HepG2 (cell line): ENCODE data around the gene ARL2. TPM values are rescaled to one million over a fixed set of nuclear protein-coding genes. Genes with fewer than 3 reads are reported as not detected.

ENCODE experiments used
- CEBPB ChIP-seq: IDR thresholded peaks from 2 replicates; pipeline ENCODE4 v1.6.1; 2011; ENCODE audit warnings: low read depth, low read length, improper control_type of control experiment, borderline replicate concordance
- CHD4 ChIP-seq: fragments of 200-600 bp; sonication (generic); IDR thresholded peaks from 2 replicates; pipeline ENCODE4 v1.7.0; 2017; ENCODE audit warnings: mild to moderate bottlenecking, low read length, borderline replicate concordance
- DNMT3B ChIP-seq: conservative IDR thresholded peaks from 2 replicates; pipeline ENCODE4 v1.6.1; 2016; ENCODE audit warnings: missing biosample characterization, control low read depth
- E2F5 ChIP-seq: sonication (generic); formaldehyde crosslinking; conservative IDR thresholded peaks from 2 replicates; pipeline ENCODE4 v1.4.0; 2020; ENCODE audit warnings: missing genetic modification reagents
- JUN ChIP-seq: sonication (generic); formaldehyde crosslinking; IDR thresholded peaks from 2 replicates; pipeline ENCODE4 v1.4.0; 2020; ENCODE audit warnings: mild to moderate bottlenecking, missing genetic modification reagents
- KLF15 ChIP-seq: sonication (generic); formaldehyde crosslinking; IDR thresholded peaks from 2 replicates; pipeline ENCODE4 v1.8.1; 2023; ENCODE audit warnings: borderline replicate concordance, mild to moderate bottlenecking, inconsistent platforms, missing genetic modification reagents, mixed read lengths
- MAFG ChIP-seq: sonication (generic); formaldehyde crosslinking; IDR thresholded peaks from 2 replicates; pipeline ENCODE4 v1.5.1; 2020; ENCODE audit warnings: mild to moderate bottlenecking, missing genetic modification reagents
- MEIS2 ChIP-seq: sonication (generic); formaldehyde crosslinking; IDR thresholded peaks from 2 replicates; pipeline ENCODE4 v1.9.0; 2021; ENCODE audit warnings: mild to moderate bottlenecking, missing genetic modification reagents
- PPARG ChIP-seq: conservative IDR thresholded peaks from 2 replicates; pipeline ENCODE4 v1.6.1; 2016; ENCODE audit warnings: missing biosample characterization, missing genetic modification reagents
- RBFOX2 ChIP-seq: fragments of 200-400 bp; formaldehyde crosslinking; IDR thresholded peaks from 2 replicates; pipeline ENCODE4 v1.6.1; 2017; ENCODE audit warnings: low read depth, mild to moderate bottlenecking, low read length
- REL ChIP-seq: sonication (generic); formaldehyde crosslinking; conservative IDR thresholded peaks from 2 replicates; pipeline ENCODE4 v1.8.0; 2022; ENCODE audit warnings: mild to moderate bottlenecking, missing genetic modification reagents, moderate library complexity
- SMC3 ChIP-seq: IDR thresholded peaks from 2 replicates; pipeline ENCODE4 v1.6.1; 2011; ENCODE audit warnings: low read length, improper control_type of control experiment
- SP2 ChIP-seq: sonication (generic); formaldehyde crosslinking; IDR thresholded peaks from 2 replicates; pipeline ENCODE4 v1.5.1; 2020; ENCODE audit warnings: mild to moderate bottlenecking, missing genetic modification reagents
- SYNCRIP ChIP-seq: fragments of 200-400 bp; formaldehyde crosslinking; IDR thresholded peaks from 2 replicates; pipeline ENCODE4 v1.6.1; 2018; ENCODE audit warnings: mild to moderate bottlenecking, low read depth, low read length; ENCODE audit not compliant: insufficient read depth
- ZNF282 ChIP-seq: fragments of 450-650 bp; IDR thresholded peaks from 2 replicates; pipeline ENCODE4 v1.6.1; 2018; ENCODE audit not compliant: partially characterized antibody
- ZNF576 ChIP-seq: sonication (generic); formaldehyde crosslinking; IDR thresholded peaks from 2 replicates; pipeline ENCODE4 v1.4.0; 2020; ENCODE audit warnings: mild to moderate bottlenecking, missing genetic modification reagents
- ZNF777 ChIP-seq: sonication (generic); formaldehyde crosslinking; IDR thresholded peaks from 2 replicates; pipeline ENCODE4 v1.4.0; 2020; ENCODE audit warnings: missing genetic modification reagents
- ZXDC ChIP-seq: sonication (generic); formaldehyde crosslinking; IDR thresholded peaks from 2 replicates; pipeline ENCODE4 v1.5.0; 2020; ENCODE audit warnings: mild to moderate bottlenecking, missing genetic modification reagents
- polyA plus RNA-seq, 8 experiments: library from polyadenylated mRNA; depleted of rRNA in 3 of 8; stranded (reverse) in 7 of 8; unstranded in 1 of 8; fragments of >200 nt; fragmentation: Illumina TruSeq in 4 of 8; extraction: Trizol in 4 of 8; gene quantifications; 2 replicates each; pipeline versions ENCODE4 v1.2.1 to v1.2.3, GENCODE V29; 2011 to 2016; ENCODE audit warnings: low read depth in 4 of 8, missing spikeins in 1 of 8, mixed read lengths in 1 of 8; ENCODE audit not compliant: insufficient read depth in 1 of 8
- total RNA-seq, 5 experiments: library from RNA; depleted of rRNA; stranded (reverse); fragments of >200 nt; fragmentation: Illumina TruSeq; extraction: Trizol; gene quantifications; 2 replicates each; pipeline ENCODE4 v1.2.3, GENCODE V29; 2016; ENCODE audit warnings: low read depth in 1 of 5
- TF ChIP-seq, protein P1 (sequence below): sonication (generic); formaldehyde crosslinking; IDR thresholded peaks from 2 replicates; pipeline ENCODE4 v1.9.0; 2021; ENCODE audit warnings: mild to moderate bottlenecking, missing genetic modification reagents

ARL2 gene
- total and polyA plus RNA-seq, 2 of the 13 experiments (the other 11 are each of a cell fraction or from before 2014, with no cell fraction given) = 82.9 to 84.4 TPM

- TF ChIP-seq ZNF777 (CRISPR knock-in tag) = peak; percentile 67; the same call in 1 of the 2 replicates
- TF ChIP-seq MEIS2 = no peak
- TF ChIP-seq ZNF282 = no peak
- TF ChIP-seq ZNF576 (CRISPR knock-in tag) = 0 out of 2 replicates have a peak, but pooled peaks have one; percentile 27
- no peak for TF ChIP-seq CEBPB
- TF ChIP-seq RBFOX2 = peak; percentile 82
- TF ChIP-seq SMC3 = peak; percentile 51; the same call in 1 of the 2 replicates
- TF ChIP-seq KLF15 (CRISPR knock-in tag) = 0 out of 2 replicates have a peak, but pooled peaks have one; percentile 75
- no peak for TF ChIP-seq SP2 (CRISPR knock-in tag)
- no peak for TF ChIP-seq ZXDC (CRISPR knock-in tag)
- TF ChIP-seq SYNCRIP = no peak
- no peak; the same call in 1 of the 2 replicates for TF ChIP-seq PPARG (CRISPR knock-in tag)
- no peak for TF ChIP-seq JUN (CRISPR knock-in tag)
- TF ChIP-seq, protein P1, sequence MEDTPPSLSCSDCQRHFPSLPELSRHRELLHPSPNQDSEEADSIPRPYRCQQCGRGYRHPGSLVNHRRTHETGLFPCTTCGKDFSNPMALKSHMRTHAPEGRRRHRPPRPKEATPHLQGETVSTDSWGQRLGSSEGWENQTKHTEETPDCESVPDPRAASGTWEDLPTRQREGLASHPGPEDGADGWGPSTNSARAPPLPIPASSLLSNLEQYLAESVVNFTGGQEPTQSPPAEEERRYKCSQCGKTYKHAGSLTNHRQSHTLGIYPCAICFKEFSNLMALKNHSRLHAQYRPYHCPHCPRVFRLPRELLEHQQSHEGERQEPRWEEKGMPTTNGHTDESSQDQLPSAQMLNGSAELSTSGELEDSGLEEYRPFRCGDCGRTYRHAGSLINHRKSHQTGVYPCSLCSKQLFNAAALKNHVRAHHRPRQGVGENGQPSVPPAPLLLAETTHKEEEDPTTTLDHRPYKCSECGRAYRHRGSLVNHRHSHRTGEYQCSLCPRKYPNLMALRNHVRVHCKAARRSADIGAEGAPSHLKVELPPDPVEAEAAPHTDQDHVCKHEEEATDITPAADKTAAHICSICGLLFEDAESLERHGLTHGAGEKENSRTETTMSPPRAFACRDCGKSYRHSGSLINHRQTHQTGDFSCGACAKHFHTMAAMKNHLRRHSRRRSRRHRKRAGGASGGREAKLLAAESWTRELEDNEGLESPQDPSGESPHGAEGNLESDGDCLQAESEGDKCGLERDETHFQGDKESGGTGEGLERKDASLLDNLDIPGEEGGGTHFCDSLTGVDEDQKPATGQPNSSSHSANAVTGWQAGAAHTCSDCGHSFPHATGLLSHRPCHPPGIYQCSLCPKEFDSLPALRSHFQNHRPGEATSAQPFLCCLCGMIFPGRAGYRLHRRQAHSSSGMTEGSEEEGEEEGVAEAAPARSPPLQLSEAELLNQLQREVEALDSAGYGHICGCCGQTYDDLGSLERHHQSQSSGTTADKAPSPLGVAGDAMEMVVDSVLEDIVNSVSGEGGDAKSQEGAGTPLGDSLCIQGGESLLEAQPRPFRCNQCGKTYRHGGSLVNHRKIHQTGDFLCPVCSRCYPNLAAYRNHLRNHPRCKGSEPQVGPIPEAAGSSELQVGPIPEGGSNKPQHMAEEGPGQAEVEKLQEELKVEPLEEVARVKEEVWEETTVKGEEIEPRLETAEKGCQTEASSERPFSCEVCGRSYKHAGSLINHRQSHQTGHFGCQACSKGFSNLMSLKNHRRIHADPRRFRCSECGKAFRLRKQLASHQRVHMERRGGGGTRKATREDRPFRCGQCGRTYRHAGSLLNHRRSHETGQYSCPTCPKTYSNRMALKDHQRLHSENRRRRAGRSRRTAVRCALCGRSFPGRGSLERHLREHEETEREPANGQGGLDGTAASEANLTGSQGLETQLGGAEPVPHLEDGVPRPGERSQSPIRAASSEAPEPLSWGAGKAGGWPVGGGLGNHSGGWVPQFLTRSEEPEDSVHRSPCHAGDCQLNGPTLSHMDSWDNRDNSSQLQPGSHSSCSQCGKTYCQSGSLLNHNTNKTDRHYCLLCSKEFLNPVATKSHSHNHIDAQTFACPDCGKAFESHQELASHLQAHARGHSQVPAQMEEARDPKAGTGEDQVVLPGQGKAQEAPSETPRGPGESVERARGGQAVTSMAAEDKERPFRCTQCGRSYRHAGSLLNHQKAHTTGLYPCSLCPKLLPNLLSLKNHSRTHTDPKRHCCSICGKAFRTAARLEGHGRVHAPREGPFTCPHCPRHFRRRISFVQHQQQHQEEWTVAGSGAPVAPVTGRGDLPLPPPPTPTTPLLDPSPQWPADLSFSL = no peak
- TF ChIP-seq MAFG (CRISPR knock-in tag) = no peak
- TF ChIP-seq REL = no peak
- TF ChIP-seq E2F5 (CRISPR knock-in tag) = peak; percentile 28; the same call in 1 of the 2 replicates
- TF ChIP-seq DNMT3B (CRISPR knock-in tag) = no peak
- peak; percentile 43; the same call in 1 of the 2 replicates for TF ChIP-seq CHD4
Measured at GRCh38 chr11:65027213-65028067, 13.5 kb downstream of the ARL2 start, which contains the start of gene SNX15 (continued).
